ENCODE results near the gene PECR.
A peak's percentile ranks its signal among the peaks of the same experiment; 100 is the strongest.

Gene PECR

DNA sequence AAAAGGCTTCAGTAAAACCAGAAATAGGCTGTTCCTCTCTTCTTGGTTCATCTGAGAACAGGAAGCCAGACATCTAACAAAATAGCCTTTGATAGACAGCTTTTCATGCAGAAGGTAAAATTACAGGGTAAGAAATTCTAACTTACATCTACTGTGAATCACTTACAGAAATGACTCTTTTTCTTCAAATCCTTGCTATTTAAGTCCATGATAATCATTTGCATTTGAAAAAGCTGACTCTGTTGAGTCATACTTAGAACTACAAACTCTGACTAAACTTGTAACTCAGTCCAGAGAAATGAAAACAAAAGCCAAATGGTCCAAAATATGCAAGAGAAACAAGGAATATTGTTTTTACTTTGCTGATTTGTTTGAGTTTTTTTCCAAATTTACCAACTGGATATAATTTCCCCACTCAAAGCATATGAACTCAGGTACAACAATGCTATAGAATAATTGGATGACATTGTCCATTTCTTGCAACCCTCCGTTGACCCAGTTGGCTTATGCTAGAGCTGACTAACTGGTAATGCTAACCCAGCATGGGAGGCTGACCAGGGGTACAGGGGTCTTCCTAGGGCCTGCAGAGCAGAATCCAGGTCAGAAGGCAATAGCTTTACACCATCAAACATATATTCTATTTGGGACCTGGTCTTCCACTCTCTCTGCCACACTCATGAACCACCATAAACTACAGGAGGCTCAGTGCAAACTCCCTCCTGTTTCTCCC lies 49.5 kb downstream of the PECR start:
- Histone ChIP-seq H3K36me3 (replicated peaks; ENCODE audit: low read depth, low read length) (peaks cover 4% of the 10 kb centered on the region), H3K27me3 (ENCODE audit: low read depth, low read length) (no peaks in the 10 kb centered on the region), H3K9ac (ENCODE audit: low read length) (peak overlapping the region; percentile 80), H3K4me3 (ENCODE audit: low read length) (peak overlapping the region; percentile 67), H3K4me1 (ENCODE audit: low read length) (peaks cover 56% of the 10 kb centered on the region), H3K9me3 (ENCODE audit: insufficient read depth, low read length) (no peaks in the 10 kb centered on the region), H4K20me1 (ENCODE audit: insufficient read depth, low read length) (no peaks in the 10 kb centered on the region), H3K4me2 (ENCODE audit: low read length) (peak overlapping the region; percentile 70), H3K27ac (ENCODE audit: low read length) (peak overlapping the region; percentile 99), H2AFZ (ENCODE audit: low read depth, low read length) (no peak overlapping the region), H3K79me2 (ENCODE audit: low read length) (no peaks in the 10 kb centered on the region)
- TF ChIP-seq, protein P1, sequence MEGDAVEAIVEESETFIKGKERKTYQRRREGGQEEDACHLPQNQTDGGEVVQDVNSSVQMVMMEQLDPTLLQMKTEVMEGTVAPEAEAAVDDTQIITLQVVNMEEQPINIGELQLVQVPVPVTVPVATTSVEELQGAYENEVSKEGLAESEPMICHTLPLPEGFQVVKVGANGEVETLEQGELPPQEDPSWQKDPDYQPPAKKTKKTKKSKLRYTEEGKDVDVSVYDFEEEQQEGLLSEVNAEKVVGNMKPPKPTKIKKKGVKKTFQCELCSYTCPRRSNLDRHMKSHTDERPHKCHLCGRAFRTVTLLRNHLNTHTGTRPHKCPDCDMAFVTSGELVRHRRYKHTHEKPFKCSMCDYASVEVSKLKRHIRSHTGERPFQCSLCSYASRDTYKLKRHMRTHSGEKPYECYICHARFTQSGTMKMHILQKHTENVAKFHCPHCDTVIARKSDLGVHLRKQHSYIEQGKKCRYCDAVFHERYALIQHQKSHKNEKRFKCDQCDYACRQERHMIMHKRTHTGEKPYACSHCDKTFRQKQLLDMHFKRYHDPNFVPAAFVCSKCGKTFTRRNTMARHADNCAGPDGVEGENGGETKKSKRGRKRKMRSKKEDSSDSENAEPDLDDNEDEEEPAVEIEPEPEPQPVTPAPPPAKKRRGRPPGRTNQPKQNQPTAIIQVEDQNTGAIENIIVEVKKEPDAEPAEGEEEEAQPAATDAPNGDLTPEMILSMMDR (IDR thresholded peaks at IDR 0.05; ENCODE audit: low read depth, low read length) = no peak
- no peak for TF ChIP-seq EZH2phosphoT487 (IDR thresholded peaks at IDR 0.05; ENCODE audit: low read depth)

DNA sequence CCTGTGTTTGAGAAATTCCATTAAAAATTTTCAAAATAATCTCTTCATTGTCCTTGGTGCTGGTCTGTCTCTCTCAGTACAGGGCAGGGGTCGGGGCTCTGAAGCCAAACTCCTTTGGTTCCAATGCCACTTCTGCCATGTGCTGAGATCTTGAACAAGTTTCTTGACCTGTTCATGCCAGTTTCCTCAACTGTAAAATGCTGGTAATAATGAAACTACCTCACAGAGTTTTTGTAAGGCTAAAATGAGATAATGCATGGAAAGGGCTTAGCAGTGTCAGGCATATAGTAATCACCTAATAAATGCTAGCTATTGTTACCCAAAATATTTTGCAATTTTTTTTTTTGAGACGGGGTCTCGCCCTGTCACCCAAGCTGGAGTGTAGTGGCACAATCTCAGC lies 51.4 kb downstream of the PECR start:
- no peaks in the 10 kb centered on the region for H4K20me1 ChIP-seq (ENCODE audit: insufficient read depth, low read length)
- no peaks in the 10 kb centered on the region for H3K79me2 ChIP-seq (ENCODE audit: low read length)
- no peaks in the 10 kb centered on the region for H3K9me3 ChIP-seq (ENCODE audit: insufficient read depth, low read length)
- H3K4me3 ChIP-seq (ENCODE audit: low read length) = peak overlapping the region; percentile 26; the same call in 1 of the 2 replicates
- TF ChIP-seq, protein P1 (IDR thresholded peaks at IDR 0.05; ENCODE audit: low read depth, low read length) = no peak
- TF ChIP-seq EZH2phosphoT487 (IDR thresholded peaks at IDR 0.05; ENCODE audit: low read depth) = no peak
- peaks cover 56% of the 10 kb centered on the region for H3K4me1 ChIP-seq (ENCODE audit: low read length)
- peak overlapping the region; percentile 50 for H3K4me2 ChIP-seq (ENCODE audit: low read length)
- peak overlapping the region; percentile 99 for H3K27ac ChIP-seq (ENCODE audit: low read length)
- no peak overlapping the region for H2AFZ ChIP-seq (ENCODE audit: low read depth, low read length)
- H3K27me3 ChIP-seq (ENCODE audit: low read depth, low read length) = no peaks in the 10 kb centered on the region
- peaks cover 4% of the 10 kb centered on the region for H3K36me3 ChIP-seq (replicated peaks; ENCODE audit: low read depth, low read length)
- H3K9ac ChIP-seq (ENCODE audit: low read length) = peak overlapping the region; percentile 46; the same call in 1 of the 2 replicates

DNA sequence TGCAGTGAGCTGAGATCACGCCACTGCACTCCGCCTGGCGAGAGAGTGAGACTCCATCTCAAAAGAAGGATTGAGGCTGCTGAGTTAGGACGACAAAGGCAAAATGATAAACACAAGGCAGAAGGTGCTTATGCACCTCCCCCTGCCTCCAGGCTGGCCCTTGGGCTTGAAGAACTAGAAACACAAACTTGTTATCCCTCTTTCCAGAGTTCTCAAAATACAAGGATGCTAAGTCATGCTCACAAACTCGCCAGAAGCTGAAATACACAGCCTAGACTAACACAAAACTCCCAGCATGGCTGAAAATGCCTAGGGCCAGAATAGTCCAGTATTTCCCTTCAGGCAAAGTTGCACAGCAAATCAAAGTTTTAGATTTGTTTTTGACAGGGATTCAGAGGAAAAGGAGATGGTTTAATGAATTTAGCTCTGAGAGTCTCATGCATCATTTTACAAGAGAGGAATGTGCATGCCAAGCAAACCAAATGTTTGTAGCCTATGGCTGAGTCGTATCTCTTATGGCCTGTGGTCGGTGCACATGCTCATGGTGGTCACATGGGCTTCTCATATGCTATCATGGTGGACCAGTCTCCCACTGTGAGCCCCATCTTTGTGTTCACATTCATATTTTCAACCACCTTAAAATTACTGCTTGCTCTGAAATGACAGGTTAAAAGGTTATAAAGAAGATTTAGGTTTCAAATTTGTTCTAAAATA lies 52.0 kb downstream of the PECR start:
- Histone ChIP-seq H4K20me1 (ENCODE audit: insufficient read depth, low read length) (no peaks in the 10 kb centered on the region), H3K27ac (ENCODE audit: low read length) (peak overlapping the region; percentile 99), H2AFZ (ENCODE audit: low read depth, low read length) (no peak overlapping the region), H3K4me2 (ENCODE audit: low read length) (no peak overlapping the region; the same call in 1 of the 2 replicates), H3K79me2 (ENCODE audit: low read length) (no peaks in the 10 kb centered on the region), H3K36me3 (replicated peaks; ENCODE audit: low read depth, low read length) (no peaks in the 10 kb centered on the region), H3K4me1 (ENCODE audit: low read length) (peaks cover 51% of the 10 kb centered on the region), H3K9me3 (ENCODE audit: insufficient read depth, low read length) (no peaks in the 10 kb centered on the region), H3K4me3 (ENCODE audit: low read length) (no peak overlapping the region), H3K27me3 (ENCODE audit: low read depth, low read length) (no peaks in the 10 kb centered on the region), H3K9ac (ENCODE audit: low read length) (no peak overlapping the region; the same call in 1 of the 2 replicates)
- TF ChIP-seq EZH2phosphoT487 (IDR thresholded peaks at IDR 0.05; ENCODE audit: low read depth) = no peak
- TF ChIP-seq, protein P1 (IDR thresholded peaks at IDR 0.05; ENCODE audit: low read depth, low read length) = no peak

DNA sequence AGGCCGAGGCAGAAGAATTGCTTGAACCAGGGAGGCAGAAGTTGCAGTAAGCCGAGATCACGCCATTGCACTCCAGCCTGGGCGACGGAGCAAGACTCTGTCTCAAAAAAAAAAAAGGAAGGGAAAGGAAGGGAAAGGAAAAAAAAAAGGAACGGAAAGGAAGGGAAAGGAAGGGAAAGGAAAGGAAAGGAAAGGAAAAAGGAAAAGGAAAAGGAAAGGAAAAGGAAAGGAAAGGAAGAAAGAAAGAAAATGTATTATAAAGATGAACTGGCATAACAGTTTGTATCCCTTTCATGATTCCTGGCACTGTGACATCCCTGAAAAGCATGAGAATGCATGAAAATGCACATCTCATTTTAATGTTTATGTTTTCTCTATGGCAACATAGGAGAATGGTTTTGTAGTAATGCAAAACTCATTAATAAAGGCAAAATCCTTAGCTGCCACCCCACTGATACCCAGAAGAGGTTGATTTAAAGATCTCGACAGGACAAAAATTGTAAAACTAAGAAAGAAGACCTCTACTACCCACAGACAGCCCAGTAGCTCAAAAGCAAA lies 56.8 kb downstream of the PECR start:
- peaks cover 18% of the 10 kb centered on the region for H3K4me1 ChIP-seq (ENCODE audit: low read length)
- H4K20me1 ChIP-seq (ENCODE audit: insufficient read depth, low read length) = no peaks in the 10 kb centered on the region
- H3K4me3 ChIP-seq (ENCODE audit: low read length) = no peak overlapping the region
- TF ChIP-seq, protein P1 (IDR thresholded peaks at IDR 0.05; ENCODE audit: low read depth, low read length) = no peak
- no peak for TF ChIP-seq EZH2phosphoT487 (IDR thresholded peaks at IDR 0.05; ENCODE audit: low read depth)
- no peaks in the 10 kb centered on the region for H3K9me3 ChIP-seq (ENCODE audit: insufficient read depth, low read length)
- no peak overlapping the region for H3K27ac ChIP-seq (ENCODE audit: low read length)
- H3K27me3 ChIP-seq (ENCODE audit: low read depth, low read length) = no peaks in the 10 kb centered on the region
- no peaks in the 10 kb centered on the region for H3K79me2 ChIP-seq (ENCODE audit: low read length)
- no peak overlapping the region for H2AFZ ChIP-seq (ENCODE audit: low read depth, low read length)
- no peak overlapping the region for H3K9ac ChIP-seq (ENCODE audit: low read length)
- H3K4me2 ChIP-seq (ENCODE audit: low read length) = no peak overlapping the region
- H3K36me3 ChIP-seq (replicated peaks; ENCODE audit: low read depth, low read length) = no peaks in the 10 kb centered on the region

Measured in OCI-LY3 (cell line).